Lung microvascular endothelial cell (primary cell): ENCODE measurements around the gene ZFPM1. TPM values are rescaled to one million over a fixed set of nuclear protein-coding genes. Genes with fewer than 3 reads are reported as not detected.
A peak's percentile ranks its signal among the peaks of the same experiment; 100 is the strongest.

Experiments used
- DNase-seq, 2 donors: peaks; one replicate each; pipeline versions ENCODE4 v3.0.0 to v3.0.0-alpha.2; 2010; ENCODE audit warnings: low read depth in 2 of 2
- total RNA-seq: library from RNA; depleted of rRNA; stranded (reverse); fragments of >200 nt; gene quantifications from 2 replicates; pipeline ENCODE4 v1.2.1, GENCODE V29; 2014

ZFPM1 gene
- total RNA-seq, 1 donor from 2014 or later: 0.60 TPM

GRCh38 chr16:88433632-88434352, 19.3 kb upstream of the ZFPM1 start:
- DNase-seq: no peak

GRCh38 chr16:88434353-88434690, 18.8 kb upstream of the ZFPM1 start:
- no peak for DNase-seq

DNA sequence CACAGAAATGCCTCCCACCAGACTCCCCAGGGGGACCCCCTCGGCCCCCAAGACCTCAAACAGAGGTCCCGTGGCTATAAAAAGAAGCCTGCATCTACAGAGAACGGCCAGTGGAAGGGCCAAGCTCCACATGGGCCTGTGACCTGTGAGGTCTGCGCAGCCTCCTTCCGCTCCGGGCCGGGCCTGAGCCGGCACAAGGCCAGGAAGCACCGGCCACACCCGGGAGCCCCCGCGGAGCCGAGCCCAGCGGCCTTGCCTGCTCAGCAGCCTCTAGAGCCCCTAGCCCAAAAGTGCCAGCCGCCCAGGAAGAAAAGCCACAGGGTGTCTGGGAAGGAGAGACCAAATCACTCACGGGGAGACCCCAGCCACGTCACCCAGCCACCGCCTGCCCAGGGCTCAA, 18.3 kb upstream of the ZFPM1 start:
- no peak for DNase-seq

- no peak for DNase-seq
These were observed 17.4 kb upstream of the ZFPM1 start for GRCh38 chr16:88435437-88436355.

DNA sequence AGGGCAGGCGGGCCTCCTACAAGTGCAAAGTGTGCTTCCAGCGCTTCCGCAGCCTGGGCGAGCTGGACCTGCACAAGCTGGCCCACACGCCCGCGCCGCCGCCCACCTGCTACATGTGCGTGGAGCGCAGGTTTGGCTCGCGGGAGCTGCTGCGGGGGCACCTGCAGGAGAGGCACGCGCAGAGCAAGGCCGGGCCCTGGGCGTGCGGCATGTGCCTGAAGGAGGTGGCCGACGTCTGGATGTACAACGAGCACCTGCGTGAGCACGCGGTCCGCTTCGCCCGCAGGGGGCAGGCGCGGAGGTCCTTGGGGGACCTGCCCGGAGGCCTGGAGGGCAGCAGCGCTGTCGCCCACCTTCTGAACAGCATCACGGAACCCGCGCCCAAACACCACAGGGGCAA, 16.3 kb upstream of the ZFPM1 start:
- no peak for DNase-seq

- peak; percentile 54 to 68 for DNase-seq
These were observed 15.6 kb upstream of the ZFPM1 start for GRCh38 chr16:88437367-88437964.

GRCh38 chr16:88438084-88438870, 14.8 kb upstream of the ZFPM1 start:
- no peak for DNase-seq

DNA sequence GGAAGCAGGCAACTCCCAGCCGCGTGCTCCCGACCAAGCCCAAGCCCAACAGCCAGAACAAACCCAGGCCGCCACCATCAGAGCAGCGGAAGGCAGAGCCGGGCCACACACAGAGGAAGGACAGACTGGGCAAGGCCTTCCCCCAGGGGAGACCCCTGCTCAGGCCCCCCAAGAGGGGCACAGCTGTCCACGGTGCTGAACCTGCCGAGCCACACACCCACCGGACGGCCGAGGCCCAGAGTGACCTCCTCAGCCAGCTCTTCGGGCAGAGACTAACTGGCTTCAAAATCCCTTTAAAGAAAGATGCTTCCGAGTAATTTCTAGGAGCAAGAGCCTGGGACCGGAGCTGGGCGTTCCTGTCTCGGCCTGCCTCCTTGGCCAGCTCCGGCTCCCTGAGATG, 14.1 kb upstream of the ZFPM1 start:
- no peak for DNase-seq

- DNase-seq: no peak
These were observed 13.4 kb upstream of the ZFPM1 start for GRCh38 chr16:88439706-88440105.

GRCh38 chr16:88440111-88440510, 13.0 kb upstream of the ZFPM1 start:
- no peak for DNase-seq

DNA sequence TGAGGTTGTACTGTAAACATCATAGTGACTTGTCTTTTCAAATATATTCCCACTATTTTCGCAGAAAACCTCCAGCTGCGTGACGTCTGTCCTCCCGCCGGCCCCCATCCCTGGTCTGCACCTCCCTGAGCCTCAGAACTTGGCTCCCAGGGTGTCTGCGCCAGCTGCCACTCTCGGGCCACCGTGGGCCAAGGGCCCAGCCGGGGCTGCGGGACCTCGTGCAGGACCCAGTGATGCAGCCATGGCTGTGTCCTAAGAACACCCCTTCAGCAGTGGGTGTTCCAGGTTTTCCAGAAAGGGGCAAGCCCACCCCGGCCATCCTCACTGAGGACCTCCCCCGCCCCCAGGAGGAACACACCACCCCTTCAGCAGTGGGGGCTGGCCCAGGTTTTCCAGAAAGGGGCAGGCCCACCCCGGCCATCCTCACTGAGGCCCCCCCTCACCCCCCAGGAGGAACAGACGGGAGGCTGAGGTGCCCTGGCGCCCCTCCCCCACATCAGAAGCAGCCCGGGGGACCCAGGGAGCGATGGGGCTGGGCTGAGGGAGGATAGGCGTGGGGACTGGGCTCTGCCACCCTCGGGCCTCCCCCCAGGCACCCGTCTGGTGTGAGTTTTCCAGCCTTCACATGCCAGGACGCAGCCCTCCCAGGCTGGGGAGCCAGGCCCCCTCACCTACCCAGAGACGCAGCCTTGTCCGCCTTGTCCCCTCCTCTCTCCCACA, 12.2 kb upstream of the ZFPM1 start:
- DNase-seq: no peak

DNA sequence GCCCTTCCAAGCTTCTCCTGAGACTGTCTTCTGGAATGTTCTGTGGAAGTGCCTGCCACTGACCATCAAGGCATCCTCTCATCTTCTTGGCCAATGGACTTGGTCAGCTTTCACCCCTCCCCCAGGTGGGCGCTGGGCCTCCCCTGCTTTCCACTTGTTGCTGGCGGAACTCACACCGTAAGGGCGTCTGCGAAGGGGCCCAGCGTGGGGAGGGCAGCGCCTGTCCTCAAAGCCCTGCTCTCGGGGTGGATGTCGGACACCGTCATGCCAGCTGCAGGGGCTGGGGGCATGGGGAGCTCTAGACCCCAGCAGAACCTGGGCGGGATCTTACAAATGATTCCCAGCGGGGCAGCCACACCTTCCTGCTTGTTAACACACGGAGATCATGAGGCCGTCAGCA, 11.6 kb upstream of the ZFPM1 start:
- DNase-seq: no peak

DNA sequence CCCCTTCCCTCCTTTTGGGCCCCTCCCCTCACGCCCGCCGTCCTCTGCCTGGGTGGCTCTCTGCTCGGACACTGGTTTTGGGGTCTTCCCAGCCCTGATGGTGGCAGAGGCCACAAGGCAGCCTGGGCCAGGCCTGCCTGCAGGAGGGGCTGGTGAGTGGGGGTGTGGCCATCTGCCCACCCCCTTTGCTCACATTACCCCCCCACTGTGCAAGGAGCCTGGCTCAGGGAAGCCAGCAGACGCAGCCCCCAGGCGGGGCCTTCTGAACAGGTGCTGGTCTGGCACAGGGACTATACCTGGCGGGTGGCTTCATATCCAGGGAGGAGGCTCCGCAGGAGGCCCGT, 10.7 kb upstream of the ZFPM1 start:
- no peak for DNase-seq

DNA sequence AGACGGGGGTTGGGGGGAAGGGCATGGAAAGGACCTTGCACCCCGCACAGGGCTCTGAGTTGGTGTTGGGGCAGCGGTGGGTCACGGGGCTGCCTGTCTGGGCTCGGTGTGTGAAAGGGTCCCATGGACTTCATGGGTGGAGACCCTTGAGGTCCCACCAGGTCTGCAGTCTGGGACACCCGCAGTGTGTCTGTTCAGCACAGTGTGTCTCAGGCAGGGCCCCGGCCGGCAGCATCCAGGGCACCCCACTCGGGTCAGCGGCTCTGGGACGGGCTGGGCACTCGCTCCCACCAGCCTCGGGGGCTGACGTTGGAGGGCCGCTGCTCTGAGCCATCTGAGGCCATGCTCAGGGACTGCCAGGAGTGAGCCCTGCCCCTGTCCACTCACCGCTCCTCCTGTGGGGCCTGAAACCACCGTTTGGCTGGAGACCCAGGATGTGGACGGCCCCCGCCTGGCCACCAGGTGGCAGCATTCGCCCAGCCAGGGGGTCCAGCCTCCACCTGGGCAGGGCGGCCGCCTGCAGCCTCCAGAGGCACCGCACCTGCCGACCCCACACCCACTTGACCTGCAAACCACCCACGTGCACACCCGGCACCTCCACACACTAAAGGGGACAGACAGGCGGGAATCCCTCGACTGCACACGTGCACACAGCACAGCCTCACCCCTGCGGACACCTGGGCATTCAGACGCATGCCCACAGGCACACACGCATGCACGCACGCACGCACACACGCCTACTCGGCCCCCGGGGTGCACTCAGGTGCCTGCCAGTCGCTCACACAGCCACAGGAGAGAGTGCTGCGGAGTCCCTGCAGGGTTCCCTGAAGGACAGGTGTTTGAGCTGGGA, 10.1 kb upstream of the ZFPM1 start:
- peak; percentile 54 to 75 for DNase-seq

DNA sequence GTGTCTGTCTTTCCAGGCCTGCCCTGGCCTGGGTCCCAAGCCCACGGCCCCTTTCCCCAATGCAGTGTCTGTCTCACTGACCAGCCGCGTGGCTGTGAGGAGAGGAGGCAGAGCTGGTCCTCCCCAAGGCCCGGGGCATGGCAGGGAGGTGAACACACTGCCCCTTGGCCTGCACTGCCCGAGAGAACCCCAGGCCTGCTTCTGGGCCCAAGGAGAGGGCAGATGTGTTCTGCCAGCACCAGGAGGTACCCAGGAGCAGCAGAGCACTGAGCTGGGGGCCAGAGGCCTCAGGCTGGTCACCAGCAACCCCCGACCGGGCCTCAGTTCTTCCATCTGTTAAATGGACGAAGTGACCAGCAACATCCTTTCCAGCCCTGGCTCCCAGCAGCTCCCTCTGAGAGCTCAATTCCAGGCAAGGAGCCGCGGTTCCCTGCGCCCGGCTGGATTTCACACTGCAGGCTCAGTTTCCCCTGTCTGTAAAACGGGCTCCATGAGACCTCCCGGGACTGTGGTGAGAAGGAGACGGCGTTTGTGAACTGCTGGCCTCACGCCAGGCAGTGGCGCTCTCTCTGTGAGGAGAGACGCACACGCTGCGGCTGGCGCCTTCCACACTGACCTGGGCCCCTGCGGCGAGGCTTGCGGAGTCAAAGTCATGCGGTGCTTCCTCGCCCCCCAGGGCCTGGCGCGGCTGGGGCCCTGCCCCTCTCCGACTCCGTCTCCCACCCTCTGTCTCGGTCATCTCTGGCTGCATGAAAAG, 8.1 kb upstream of the ZFPM1 start:
- peak in 1 of 2 donors; percentile 16 for DNase-seq

- no peak for DNase-seq
These were observed 7.5 kb upstream of the ZFPM1 start for GRCh38 chr16:88445583-88445960.

DNA sequence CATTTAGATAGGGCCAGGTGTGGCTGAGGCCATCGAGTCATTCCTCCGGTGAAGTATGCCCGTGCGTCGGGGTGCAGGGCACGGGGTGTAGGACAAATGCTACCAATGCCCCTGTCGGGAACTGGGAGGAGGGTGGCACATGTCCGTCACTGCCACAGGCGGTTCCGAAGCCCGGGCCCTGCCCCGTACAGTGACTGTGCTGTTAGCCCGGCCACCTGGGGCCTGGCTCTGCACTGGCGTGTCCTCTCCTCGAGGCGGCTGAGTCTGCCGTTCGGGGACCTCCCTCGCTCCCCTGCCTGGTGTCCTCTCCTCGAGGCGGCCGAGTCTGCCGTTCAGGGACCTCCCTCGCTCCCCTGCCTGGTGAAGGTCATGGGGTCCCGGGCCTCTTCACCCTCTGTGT, 7.0 kb upstream of the ZFPM1 start:
- no peak for DNase-seq

DNA sequence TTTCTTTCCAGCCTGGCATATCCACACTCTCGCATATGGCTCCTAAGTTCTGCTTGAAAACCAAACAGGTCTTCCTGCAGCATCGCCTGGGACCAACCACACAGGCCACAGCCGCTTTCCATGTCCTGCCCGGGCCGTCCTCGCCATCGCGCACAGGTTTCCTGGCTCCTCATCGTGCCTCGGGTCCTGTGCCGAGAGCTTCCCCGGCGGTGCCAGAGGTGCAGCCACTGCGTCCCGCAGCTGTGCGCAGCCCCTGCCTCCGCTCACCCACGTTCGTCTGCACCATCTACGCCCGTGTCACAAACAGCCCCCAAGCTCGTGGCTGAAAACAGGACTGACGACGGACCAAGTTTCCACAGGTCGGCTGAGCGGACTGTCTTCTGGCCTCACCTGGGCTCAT, 6.3 kb upstream of the ZFPM1 start:
- no peak for DNase-seq

DNA sequence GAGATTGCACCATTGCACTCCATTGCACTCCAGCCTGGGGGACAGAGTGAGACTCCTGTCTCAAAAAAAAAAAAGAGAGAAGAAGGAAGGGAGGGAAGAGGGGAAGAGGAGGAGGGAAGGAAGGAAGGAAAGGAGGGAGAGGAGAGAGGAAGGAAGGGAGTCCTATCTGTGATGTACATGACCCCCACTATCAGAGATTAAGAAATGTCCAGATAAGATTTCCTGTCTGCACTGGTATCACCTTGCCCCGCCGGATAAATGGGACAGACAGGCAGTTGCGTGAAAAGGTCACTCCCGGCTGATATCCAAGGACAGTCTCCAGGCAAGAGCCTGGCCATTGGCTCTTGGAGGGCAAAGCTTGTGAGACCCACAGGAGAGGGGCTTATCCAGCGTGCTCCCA, 5.2 kb upstream of the ZFPM1 start:
- no peak for DNase-seq
